GM19372 (cell line): ENCODE results near the gene SMC5.
"Not testable (repeated sequence)": the region's sequence is repeated elsewhere in the genome, so short reads cannot be mapped to it uniquely, and the experiment has no call there.

ENCODE experiments used
- ATAC-seq: cut with Tn5 transposase; IDR thresholded peaks from one replicate; pipeline ENCODE4 v1.9.1; 2021; ENCODE audit warnings: mild to moderate bottlenecking, low read depth, moderate library complexity; ENCODE audit not compliant: unreplicated experiment

SMC5 gene

GRCh38 chr9:70352802-70353201 is 94.0 kb downstream of the SMC5 start:
- no peak for ATAC-seq

DNA sequence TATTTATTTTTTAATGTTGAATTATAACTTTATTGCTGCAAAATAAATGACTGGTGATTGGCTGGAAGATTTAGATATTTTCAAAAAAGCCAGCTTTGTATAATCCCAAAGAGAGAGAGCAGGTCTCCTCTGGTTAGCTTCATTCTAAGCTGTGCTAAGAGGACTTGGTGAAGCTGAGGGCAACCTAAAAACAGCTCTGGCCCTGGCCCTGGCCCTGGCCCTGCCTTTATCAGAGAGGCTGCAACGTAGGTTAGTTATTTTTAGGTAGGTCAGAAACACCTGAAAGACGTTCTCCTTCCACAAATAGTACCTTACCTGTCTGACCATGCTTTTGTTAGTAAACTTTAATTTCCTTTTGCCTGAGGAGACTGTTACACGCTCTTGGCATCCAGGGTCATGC is 97.0 kb downstream of the SMC5 start:
- no peak for ATAC-seq

DNA sequence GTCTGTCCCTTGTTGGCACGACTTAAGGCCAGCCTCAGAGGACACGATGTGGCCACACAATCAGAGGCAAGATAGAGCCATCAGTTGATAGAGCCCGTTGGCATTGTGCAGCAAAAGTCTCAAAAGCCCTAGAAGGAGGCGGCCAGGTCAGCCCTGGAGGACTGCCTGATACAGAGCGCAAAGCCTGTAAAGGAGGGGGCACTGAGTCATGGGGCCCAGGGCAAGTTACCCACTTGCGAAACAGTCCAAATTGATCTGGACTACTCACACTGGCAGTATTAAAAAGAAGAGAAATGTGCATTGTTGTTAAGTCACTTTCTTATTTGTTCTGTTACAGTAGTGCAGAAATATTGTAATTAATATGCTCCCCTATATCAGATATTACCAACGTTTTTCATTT is 104.2 kb downstream of the SMC5 start:
- no peak for ATAC-seq

DNA sequence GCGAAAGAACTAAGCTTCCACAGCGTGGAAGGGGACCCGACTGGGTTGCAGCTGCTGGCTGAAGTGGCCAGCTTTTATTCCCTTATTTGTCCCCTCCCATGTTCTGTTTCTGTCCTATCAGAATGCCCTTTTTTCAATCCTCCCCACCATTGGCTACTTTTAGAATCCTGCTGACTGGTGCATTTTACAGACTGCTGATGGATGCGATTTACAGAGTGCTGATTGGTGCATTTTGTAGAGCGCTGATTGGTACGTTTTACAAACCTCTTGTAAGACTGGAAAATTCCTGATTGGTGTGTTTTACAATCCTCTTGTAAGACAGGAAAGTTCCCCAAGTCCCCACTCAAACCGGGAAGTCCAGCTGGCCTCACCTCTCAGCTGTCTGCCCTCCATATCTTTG is 105.0 kb downstream of the SMC5 start:
- ATAC-seq, result no peak

GRCh38 chr9:70367305-70367930 is 108.6 kb downstream of the SMC5 start:
- ATAC-seq, result no peak

GRCh38 chr9:70374962-70375618 is 116.3 kb downstream of the SMC5 start:
- no peak for ATAC-seq

GRCh38 chr9:70382046-70382708 is 123.4 kb downstream of the SMC5 start:
- no peak for ATAC-seq

GRCh38 chr9:70382709-70383605 is 124.2 kb downstream of the SMC5 start:
- ATAC-seq, result no peak

DNA sequence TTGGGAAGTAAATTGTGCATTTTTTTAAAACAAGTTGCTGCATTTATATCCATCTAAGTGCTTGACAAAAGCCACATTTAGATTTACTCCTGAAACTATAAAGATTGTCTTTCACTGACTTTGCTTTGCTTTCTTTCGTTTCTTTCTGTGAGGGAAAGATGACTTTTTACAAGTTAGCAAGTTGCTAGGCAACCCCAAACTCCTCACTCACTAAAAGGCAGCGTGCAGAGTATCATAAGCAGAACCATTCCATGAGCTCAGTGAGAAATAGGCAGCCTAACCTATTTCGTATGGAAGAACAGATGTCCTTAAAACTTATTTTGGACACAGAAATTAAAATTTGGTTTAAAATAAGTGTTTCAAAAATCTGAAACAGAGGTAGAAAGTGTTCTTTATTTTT is 126.6 kb downstream of the SMC5 start:
- ATAC-seq, result no peak

DNA sequence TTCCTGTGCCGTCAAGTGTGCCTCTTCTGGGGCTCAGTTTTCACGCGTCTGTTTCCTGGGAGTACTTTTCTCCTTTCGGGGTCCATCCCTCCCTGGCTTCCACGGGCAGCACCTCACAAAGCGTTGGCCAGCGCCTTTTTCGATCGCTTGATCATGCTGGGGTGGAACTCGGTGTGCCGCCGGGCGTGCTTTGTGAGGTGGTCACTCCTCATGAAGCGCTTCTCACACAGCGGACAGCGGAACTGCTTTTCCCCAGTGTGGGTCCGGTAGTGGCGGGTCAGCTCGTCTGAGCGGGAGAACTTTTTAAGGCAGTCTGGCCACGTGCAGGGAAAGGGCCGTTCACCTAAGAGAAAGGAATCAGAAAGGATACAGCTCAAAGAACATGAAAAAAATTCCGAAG is 128.9 kb downstream of the SMC5 start:
- no peak for ATAC-seq

- ATAC-seq, result no peak
Measured at GRCh38 chr9:70389188-70389587, 130.4 kb downstream of the SMC5 start.

DNA sequence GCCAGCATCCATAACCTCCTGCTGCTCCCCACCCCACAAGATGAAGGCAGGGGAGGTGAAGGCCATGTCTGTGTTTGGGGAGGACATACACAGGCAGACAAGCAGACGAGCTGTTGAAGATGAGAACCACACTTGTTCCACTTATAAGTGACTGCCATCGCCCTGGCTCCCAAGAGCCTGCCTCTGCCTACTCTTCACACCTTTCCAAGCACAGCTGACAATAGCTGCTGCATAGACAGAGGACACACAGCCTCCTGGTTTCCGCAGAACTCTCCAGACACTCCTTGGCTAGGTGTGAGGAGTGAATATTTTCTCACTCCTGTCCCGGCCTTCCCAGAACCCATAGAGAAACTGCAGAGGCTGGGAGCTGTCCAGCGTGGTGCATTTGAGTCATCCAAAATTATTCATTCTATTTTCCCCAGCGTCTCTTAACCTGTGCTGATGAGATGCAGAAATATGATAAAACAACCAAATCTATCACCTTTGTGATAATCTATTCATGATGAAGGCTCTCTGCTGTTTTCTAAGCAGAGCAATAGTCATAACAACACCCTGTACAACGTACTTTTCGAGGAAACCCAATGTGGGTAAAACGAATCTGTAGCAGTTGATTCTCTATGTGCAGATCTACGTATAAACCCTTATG is 131.0 kb downstream of the SMC5 start:
- no peak for ATAC-seq

DNA sequence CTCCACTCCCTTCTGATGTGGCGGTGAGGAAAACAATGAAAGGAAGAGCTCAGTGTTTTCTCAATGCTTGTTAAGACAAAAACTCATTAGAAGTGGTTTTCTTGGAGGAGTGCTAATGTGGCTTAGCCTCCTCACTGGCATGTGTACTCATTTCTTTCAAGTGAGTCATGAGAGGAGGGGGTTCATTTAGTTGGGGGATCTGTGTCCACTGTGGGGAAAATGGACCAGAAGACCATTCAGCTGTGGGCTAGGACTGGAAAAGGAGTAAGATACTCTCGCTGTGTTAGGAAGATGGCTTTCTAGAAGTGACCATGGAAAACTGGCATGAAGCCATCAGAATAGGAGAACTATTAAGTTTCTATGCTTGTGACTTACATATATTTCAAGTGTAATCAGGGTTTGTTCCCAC is 132.2 kb downstream of the SMC5 start:
- ATAC-seq, result no peak

DNA sequence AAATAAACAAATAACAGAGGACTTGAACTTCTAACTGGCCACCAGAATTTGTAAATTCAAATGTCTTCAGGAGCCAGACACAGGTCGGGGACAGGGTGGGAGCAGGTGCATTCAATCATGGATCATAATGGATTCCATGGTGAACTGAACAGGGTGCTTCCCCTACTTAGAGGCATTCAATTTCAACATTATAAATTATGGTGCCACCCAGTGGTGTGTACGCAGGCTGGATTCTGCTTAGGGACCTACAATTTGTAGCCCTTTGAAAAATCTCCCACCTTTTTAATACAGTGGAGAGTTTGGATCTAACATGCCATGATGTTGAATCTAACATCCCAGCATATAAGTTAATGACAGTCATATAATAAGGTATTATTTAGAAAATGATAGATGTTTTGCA is 133.4 kb downstream of the SMC5 start:
- ATAC-seq, result no peak

DNA sequence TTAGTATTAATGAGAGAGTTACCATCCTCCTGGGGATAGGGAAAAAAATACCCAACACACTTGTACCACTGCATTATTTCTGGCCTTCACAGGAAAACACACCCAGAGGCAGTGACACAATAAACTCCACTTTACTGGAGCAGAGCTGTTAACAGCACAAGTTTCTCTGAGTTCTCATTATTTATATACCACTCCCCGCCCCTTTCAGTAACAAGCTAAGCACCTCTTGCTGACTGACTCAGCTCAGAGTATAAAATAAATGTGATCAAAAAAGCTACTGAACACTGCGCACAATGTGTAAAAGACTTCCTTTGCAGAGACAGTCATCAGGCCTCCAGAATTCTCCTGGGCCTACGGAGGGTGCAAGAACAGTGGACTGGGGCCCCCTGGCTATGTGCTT is 134.1 kb downstream of the SMC5 start:
- ATAC-seq, result no peak

DNA sequence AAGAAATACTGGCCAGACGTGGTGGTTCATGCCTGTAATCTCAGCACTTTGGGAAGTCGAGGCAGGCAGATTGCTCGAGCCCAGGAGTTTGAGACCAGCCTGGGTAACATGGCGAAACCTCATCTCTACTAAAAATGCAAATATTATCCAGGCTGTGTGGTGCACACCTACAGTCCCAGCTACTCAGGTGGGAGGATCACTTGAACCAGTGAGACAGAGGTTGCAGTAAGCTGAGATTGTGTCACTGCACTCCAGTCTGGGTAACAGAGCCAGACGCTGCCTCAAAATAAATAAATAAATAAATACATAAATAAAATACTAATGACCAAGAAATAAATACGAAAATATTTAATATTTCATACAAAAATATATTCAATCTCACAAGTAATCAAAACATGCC is 136.9 kb downstream of the SMC5 start:
- no peak for ATAC-seq

- peak; percentile 100 for ATAC-seq
Measured at GRCh38 chr9:70398145-70398556, 139.4 kb downstream of the SMC5 start.

GRCh38 chr9:70399141-70399540 is 140.4 kb downstream of the SMC5 start:
- ATAC-seq, result no peak

- ATAC-seq, result no peak
Measured at GRCh38 chr9:70400107-70400892, 141.5 kb downstream of the SMC5 start.

DNA sequence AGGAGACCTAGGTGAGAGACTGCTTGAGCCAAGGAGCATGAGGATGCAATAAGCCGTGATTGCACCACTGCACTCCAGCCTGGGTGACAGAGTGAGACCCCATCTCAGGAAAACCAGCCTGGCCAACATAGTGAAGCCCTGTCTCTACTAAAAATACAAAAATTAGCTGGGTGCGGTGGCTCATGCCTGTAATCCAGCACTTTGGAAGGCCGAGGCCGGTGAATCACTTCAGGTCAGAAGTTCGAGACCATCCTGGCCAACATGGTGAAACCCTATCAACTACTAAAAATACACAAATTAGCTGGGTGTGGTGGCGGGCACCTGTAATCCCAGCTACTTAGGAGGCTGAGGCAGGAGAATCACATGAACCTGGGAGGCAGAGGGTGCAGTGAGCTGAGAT is 142.5 kb downstream of the SMC5 start:
- not testable (repeated sequence) for ATAC-seq
